HPDE6-E6E7 (cell line): ENCODE data around the gene S100P.
"Not testable (repeated sequence)": the region's sequence is repeated elsewhere in the genome, so short reads cannot be mapped to it uniquely, and the experiment has no call there.

Source experiments
- DNase-seq: peaks from one replicate; pipeline ENCODE4 v3.0.0; 2011; ENCODE audit warnings: missing footprints; ENCODE audit errors: extremely low spot score

Gene S100P

DNA sequence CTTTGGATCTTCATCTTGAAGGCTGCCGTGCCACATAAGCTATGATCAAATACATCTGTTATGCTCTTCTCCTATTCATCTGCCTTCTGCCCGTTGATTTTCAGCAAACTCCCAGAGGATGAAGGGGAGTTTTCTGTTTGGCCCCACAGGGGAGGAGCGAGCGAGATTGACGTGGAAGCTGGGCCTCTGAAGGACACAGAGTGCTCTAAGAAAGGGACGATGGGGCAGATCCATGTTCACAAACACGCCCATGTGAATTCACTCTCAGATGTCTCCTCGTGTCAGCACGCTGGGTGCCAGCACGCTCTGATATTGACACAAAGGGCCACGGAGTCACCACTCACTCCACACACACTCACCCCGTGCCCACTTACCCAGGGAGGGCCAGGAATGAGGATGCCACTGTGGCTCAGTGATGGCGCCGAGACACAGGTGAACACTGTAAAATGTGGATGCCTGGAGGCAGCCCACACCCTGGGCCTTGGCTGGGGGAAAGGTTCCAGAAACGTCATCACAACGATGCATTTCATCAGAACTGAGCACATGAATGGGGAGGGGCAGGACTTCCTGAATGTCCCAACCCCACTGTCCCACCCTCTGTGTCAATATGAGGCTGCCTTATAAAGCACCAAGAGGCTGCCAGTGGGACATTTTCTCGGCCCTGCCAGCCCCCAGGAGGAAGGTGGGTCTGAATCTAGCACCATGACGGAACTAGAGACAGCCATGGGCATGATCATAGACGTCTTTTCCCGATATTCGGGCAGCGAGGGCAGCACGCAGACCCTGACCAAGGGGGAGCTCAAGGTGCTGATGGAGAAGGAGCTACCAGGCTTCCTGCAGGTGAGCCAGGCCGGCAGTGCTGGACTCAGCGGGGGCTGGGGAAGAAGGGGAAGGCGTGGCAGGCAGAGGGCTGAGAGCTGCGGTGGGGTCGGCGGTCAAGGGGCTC, at the start of gene S100P:
Gene S100P (plus strand): TSS at position 648 of the 946 bp plus-strand sequence. CDS start 55 bp downstream, at position 703.
- DNase-seq, result no peak

DNA sequence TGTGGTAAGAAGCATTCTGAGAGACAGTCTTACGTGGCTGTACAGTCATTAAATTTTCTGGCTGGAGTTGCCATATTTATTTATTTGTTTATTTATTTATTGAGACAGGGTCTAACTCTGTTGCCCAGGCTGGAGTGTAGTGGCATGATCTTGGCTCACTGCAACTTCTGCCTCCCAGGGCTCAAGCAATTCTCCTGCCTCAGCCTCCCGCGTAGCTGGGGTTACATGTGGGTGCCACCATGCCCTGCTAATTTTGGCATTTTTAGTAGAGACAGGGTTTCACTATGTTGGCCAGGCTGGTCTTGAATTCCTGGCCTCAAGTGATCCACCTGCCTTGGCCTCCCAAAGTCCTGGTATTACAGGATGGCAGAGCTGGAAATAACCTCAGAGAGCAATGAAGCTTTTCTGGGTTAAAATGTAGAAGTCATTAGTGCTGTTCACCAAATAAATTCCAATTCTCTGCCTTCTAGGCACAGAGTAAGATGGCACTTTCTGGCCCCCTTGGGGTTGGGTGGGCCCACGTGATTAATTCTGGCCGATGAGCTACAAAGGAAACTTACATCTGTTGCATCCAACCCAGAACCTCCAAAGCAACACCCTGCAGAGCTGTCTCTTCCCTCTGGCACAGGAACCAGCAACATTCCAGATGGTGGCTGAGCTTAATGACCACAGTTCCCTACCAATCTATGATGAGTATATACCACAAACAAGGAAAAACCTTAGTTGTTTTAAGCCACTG, 48.7 kb upstream of the S100P start:
- no peak for DNase-seq

DNA sequence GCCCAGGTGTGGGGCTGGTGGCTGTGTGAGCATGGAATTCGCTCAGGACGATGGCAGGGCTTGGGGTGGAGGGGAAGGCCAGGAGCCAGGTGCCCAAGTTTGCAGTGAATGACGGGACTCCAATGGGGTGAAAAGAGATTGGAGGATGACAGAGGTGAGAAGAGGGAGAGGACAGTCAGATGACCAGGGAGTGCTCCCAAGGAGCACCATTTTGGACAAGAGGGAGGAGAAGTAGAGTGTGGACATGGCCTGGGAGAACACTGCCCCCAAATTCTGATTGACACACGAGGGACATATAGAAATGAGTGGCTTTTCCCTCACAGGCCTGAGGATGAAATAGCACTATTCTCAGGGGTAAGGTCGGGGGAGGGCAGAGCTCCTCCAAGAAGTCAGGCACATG, 46.5 kb upstream of the S100P start:
- DNase-seq, result no peak

DNA sequence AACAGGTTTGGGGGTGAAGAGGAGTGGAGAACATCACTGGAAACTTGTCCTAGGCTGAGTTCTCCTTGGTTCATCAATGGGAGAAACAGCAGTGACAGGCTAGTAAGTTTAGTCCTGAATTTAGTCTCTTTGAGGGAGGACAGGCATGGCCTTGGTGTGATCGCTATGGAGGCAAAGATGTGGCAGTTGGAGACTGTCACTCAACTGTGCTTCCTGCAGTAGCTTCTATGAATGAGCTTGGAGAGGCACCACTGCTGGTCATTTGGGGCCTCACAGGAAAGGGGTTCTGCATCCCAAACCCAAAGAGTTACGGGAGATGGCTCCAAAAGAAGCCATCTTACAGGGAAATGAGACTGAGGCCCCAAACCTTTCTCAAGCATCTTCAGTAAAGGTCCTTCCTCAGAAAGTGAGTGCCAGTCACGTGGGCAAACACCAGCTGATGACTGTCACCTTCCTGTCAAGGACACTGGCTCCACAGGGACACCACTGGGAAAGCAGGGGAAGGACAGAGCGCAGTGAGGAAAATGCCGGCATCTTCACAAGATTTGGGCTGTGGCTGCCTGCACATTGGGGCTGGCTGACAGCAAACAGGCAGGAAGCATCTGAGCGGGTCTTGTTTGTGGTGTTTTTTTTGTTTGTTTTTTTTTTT, 46.0 kb upstream of the S100P start:
- DNase-seq, result no peak

DNA sequence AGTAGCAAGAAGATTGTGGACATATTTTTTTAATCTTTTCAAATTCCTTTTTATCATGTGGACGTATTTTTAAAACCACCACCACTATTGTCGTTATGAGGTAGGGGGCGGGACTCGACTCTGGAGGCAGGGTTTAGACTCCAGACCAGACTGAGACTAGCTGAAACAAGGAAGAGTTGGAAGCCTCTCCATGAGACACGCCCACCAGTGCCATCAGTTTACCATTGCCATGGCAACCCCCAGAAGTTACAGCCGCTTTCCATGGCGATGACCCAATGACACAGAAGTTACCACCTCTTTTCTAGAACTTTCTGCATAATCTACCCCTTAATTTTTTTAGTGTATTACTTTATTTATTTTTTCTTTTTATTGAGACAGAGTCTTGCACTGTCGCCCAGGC, 44.5 kb upstream of the S100P start:
- no peak for DNase-seq

DNA sequence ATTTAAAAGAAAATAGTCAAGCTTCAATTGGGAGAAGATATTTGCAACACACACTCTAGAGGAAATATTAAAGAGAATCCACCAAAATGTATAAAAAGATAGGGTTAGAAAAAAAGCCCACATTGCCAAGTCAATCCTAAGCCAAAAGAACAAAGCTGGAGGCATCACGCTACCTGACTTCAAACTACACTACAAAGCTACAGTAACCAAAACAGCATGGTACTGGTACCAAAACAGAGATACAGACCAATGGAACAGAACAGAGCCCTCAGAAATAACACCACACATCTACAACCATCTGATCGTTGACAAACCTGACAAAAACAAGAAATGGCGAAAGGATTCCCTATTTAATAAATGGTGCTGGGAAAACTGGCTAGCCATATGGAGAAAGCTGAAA, 39.5 kb upstream of the S100P start:
- not testable (repeated sequence) for DNase-seq

DNA sequence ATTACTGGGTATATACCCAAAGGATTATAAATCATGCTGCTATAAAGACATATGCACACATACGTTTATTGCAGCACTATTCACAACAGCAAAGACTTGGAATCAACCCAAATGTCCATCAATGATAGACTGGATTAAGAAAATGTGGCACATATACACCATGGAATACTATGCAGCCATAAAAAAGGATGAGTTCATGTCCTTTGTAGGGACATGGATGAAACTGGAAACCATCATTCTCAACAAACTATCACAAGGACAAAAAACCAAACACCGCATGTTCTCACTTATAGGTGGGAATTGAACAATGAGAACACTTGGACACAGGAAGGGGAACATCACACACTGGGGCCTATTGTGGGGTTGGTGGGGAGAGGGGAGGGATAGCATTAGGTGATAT, 38.4 kb upstream of the S100P start:
- DNase-seq, result not testable (repeated sequence)

DNA sequence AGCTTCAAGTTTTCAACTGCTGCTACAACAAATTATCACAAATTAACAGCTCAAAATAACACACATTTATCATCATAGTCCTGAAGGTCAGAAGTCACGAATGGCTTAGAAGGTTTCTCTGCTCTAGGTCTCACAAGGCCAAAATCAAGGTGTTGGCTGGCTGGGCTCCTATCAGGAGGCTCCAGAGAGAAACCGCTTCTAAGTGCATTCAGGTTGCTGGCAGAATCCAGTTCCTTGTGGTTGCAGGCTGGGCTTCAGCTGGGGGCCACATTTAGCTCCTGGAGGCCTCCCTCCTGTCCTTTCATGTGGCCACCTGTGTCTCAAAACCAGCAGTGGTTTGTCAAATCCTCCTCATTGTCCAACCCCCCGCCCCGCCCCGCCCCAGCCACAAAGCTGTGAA, 37.8 kb upstream of the S100P start:
- no peak for DNase-seq

DNA sequence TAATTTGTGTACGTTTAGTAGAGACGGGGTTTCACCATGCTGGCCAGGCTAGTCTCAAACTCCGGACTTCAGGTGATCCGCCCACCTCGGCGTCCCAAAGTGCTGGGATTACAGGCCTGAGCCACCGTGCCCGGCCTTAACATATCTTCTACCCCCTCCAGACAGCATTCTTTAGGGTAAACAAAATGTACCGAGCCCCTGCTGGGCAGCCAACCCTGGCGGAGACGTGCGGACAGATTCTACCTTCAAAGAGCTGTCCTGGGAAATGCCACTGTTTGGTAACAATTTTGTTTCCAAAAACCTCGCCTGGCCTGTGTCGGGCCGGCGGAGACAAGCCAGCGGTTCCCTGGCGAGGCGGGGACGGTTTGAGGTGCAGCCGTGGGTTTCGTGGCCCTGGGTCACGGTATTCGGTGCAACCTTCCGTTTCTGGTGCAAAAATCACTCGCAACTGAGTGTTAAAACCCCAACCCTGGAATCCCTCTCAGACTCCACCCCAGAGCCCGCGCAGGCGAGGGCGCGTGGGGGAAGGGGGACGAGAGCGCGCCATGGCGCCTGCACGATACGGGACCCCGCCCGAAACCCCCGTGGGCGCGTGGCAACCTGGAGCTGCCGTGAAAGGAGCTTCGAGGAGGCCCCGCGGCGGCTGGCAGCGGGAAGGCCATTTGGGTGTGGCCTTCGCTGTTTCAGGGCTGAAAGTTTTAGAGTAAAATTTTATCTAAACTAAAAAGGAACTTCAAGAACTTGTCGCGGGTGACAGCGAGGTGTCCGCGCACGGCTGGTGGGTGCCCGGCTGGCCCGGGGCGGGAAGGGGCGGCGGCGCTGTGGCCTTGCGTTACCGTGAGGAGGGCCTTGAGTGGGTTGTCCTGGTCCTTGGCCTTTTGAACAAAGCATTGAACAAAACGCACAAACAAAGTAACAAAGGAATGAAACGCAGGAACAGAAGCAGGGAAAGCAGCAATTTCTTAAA, 36.2 kb upstream of the S100P start:
- no peak for DNase-seq

DNA sequence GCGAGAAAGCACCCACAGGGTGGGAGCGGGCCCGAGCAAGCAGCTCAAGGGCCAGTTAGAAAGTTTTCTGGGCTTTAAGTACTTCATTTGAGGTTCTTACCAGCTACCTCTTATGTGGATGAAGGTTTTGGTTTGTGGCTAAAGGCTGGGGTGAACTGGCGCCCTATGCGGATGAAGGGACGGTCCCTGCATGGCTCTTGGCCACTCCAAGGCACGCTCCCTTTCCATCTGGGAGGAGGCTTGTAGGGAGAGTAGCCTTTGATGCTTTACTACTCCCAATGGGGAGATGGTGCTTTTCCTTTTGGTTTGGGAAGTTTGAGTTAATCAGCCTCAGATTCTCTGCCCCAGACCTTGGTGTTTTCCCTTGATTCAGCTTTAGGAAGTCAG, 35.5 kb upstream of the S100P start:
- no peak for DNase-seq

DNA sequence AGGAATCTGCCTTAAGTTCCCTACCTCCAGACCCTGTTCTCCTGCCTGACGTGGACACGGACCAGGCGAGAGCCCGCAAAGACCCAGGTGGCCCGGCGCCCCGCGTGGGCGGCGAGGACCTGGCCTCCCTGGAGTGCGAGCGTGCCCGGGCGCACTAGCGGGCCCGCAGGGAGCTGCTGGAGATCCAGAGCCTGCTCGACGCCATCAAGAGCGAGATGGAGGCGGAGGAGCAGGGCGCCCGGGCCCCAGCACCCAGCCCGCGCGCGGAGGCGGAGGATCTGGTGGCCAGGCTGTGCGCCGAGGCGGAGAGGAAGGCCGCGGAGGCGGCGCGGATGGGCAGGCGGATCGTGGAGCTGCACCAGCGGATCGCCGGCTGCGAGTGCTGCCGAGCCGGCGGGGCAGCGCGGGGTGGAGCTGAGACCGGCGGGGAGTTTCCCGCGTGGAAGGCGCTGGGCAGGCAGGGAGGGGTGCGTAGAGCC, 35.0 kb upstream of the S100P start:
- DNase-seq, result no peak

DNA sequence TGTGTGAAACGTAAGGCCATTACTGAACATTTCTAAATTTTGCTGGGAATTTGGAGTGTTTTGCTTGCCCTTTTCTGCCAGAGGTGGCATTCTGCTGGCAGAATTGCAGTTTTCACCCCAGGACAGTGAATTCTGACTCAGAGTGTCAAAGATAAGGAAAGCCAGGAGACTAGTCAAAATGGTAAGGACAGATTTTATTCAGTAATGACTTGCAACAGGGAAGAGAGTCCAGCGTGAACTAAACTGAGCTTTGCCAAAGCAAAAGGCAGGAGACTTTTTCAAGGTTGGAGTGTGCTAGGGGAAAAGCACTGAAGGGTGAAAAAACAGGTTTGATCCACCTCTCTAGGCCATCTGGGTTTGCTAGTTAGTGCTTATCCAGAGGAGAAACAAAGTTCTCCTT, 33.8 kb upstream of the S100P start:
- no peak for DNase-seq

DNA sequence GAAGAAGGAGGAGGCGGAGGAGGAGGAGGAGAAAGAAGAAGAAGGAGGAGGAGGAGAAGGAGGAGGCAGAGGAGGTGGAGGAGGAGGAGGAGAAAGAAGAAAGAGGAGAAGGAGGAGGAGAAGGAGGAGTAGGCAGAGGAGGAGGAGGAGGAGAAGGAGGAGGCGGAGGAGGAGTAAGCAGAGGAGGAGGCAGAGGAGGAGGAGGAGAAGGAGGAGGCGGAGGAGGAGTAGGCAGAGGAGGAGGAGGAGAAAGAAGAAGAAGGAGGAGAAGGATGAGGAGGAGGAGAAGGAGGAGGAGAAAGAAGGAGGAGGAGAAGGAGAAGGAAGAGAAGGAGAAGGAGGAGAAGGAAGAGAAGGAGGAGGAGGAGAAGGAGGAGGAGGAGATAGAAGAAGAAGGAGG, 33.2 kb upstream of the S100P start:
- no peak for DNase-seq

DNA sequence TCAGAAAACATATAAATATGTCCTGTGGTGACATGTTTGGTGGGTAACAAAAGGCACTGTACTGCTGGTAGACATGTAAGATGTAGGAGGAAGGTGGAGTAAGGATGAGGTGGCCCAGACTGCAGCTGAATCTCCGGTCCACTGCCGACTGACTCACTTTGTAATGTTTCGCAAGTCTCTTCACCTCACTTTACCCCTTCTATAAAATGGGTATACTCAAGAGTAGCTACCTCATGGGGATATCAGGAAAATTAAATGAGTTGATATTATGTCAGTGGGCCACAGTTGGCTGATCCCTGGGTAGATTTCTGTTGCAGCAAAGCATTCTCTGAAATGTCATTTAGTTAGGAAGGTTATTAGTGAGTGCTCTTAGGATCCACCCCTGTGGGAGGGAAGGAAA, 31.1 kb upstream of the S100P start:
- DNase-seq, result no peak

DNA sequence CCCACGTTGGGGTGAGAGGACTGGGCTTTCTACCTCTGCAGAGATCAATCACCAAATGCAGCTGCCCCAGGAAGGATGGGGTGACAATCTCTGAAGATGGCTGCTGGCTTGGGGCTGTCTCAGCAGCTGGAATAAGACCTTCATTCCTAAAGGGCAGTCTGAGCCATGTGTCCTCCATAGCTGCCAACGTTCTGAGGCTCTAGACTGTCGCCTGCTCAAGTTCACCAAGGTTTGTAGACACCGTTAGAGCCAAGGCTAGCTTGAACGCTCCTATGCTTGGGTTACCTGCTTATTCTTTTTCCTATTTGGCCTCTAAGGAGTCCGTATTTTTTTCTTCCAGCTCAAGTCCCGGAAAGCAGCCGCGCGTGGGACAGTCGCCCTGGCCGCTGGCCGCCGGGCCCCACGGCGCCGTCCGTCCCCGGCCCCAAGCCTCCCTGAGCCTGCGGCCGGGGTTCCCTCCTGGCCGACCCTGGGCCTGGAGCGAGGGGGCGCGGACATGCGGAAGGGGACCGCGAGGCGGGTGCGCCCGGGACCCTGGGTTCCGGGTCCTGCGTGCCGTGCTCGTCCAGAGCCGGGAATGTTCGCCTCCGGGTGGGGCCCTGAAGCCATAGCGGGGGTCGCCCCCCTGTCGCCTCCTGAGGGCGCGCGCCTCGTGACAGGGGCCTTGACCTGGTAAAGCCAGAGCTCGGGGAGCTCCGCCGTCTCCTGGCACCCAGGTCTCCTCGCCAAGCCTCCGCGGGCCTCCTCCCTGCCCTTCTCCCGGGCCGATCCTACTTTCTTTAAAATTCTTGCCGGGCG, 29.9 kb upstream of the S100P start:
- no peak for DNase-seq

DNA sequence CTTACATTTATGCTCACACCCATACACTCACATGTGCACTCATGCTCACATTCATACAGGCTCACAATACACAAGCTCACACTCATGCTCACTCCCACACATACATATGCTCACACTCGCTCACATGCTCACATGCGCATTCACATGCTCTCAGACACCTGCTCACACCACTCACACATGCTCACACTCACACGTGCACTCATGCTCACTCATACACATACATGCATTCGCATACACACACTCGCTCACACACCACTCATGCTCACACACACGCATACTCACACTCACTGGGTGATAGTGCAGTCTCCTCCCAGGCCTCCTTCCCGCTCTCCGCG, 28.4 kb upstream of the S100P start:
- DNase-seq, result no peak

DNA sequence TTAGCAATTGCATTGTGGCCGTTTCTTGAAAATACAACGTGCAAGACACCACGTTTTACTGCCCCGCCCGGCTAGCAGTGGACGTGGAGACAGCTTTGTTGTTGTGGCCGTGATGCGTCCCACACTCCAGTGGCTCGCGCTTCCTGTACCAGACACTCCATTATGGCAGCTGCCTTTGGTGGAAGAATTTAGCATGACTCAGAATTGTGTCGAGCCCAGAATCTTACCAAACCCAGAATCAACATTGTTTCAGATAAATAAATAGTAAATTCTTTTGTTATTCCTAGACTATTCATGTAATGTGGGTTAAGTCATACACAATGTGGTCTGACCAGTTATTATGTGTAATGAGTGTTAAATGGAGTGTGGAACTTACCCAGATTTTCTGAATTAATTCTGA, 25.3 kb upstream of the S100P start:
- peak; percentile 44 for DNase-seq

DNA sequence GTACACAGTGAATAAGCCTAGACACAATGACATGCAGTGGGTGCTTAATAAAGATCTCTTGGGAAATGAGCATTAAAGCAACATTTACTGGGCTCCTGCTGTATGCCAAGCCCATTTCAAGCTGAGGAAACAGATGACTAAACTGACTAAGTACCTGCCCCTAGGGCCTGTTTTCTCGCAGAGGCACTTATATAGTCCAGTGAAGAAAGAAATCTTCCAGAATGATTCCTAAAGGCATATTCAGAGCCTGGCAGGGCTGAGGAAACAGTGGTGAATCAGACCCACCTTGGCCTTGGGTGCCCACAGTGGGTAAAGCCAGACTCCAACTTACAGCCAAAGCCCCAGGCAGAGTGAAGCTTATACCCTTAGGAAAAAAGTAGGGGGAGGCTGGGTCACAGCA, 22.0 kb upstream of the S100P start:
- DNase-seq, result no peak

DNA sequence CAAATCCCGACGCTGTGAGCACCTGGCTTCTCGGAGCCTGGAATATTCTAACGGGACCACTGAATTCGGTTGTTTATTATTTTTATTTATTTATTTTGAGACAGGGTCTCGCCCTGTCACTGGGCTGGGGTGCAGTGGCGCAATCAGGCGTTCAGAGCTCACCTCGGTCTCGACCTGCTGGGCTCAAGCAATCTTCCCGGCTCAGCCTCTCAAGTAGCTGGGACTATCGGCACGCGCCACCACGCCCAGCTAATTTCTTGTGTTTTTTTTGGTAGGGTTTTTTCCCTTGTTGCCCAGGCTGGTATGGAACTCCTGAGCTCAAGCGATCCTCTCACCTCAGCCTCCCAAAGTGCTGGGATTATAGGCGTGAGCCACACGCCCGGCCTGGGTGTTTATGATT, 21.5 kb upstream of the S100P start:
- no peak for DNase-seq

DNA sequence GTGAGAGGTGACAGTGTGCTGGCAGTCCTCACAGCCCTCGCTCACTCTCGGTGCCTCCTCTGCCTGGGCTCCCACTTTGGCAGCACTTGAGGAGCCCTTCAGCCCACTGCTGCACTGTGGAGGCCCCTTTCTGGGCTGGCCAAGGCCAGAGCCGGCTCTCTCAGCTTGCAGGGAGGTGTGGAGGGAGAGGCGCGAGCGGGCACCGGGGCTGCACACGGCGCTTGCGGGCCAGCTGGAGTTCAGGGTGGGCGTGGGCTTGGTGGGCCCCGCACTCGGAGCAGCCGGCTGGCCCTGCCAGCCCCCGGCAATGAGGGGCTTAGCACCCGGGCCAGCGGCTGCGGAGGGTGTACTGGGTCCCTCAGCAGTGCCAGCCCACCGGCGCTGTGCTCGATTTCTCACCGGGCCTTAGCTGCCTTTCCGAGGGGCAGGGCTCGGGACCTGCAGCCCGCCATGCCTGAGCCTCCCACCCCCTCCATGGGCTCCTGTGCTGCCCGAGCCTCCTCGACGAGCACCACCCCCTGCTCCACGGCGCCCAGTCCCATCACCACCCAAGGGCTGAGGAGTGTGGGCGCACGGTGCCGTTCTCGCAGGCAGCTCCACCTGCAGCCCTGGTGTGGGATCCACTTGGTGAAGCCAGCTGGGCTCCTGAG, 21.0 kb upstream of the S100P start:
- DNase-seq, result not testable (repeated sequence)
